Chondrocyte (in vitro differentiated cells): ENCODE results near the gene HEXIM2. TPM values are rescaled to one million over a fixed set of nuclear protein-coding genes. Genes with fewer than 3 reads are reported as not detected.

Source experiments
- DNase-seq: peaks from one replicate; pipeline ENCODE4 v3.0.0; 2021; ENCODE audit warnings: mixed read lengths, low spot score
- H3K27ac Mint-ChIP-seq: one replicate; pipeline ENCODE4 v1.8.0; 2021; ENCODE audit warnings: mild to moderate bottlenecking, moderate library complexity, mixed read lengths; ENCODE audit not compliant: unreplicated experiment
- H3K27me3 Mint-ChIP-seq: 2 replicates; pipeline ENCODE4 v1.8.0; 2021; ENCODE audit warnings: low read depth, mixed read lengths
- H3K36me3 Mint-ChIP-seq: 2 replicates; pipeline ENCODE4 v1.8.0; 2021; ENCODE audit warnings: low read depth, mixed read lengths
- H3K4me1 Mint-ChIP-seq: 2 replicates; pipeline ENCODE4 v1.8.0; 2021; ENCODE audit warnings: low read depth, mild to moderate bottlenecking, mixed read lengths
- H3K4me3 Mint-ChIP-seq: one replicate; pipeline ENCODE4 v1.8.0; 2021; ENCODE audit warnings: mild to moderate bottlenecking, moderate library complexity, mixed read lengths; ENCODE audit not compliant: unreplicated experiment
- H3K9me3 Mint-ChIP-seq: 2 replicates; pipeline ENCODE4 v1.8.0; 2021; ENCODE audit warnings: low read depth, mixed read lengths
- CTCF ChIP-seq: fragments of 200-600 bp; sonication (generic); IDR thresholded peaks from 2 replicates; pipeline ENCODE4 v1.5.0; 2021; ENCODE audit warnings: antibody characterized with exemption, mild to moderate bottlenecking, moderate library complexity
- long read RNA-seq: library from polyadenylated mRNA; stranded (forward); transcript quantifications from one replicate; pipeline ENCODE4 v2.0.0, GENCODE V29; 2021
- total RNA-seq: library from RNA; stranded (reverse); gene quantifications from 3 replicates; pipeline ENCODE4 v1.2.1, GENCODE V29; 2021

The HEXIM2 gene
- total RNA-seq, result 3.7 to 7.9 TPM (median 6.4 TPM) in 3 replicates
- long read RNA-seq, partial matches to known transcripts, result 1 of 7 reads
- long read RNA-seq, other reads (novel, unspliced or antisense), result 1 of 7 reads

DNA sequence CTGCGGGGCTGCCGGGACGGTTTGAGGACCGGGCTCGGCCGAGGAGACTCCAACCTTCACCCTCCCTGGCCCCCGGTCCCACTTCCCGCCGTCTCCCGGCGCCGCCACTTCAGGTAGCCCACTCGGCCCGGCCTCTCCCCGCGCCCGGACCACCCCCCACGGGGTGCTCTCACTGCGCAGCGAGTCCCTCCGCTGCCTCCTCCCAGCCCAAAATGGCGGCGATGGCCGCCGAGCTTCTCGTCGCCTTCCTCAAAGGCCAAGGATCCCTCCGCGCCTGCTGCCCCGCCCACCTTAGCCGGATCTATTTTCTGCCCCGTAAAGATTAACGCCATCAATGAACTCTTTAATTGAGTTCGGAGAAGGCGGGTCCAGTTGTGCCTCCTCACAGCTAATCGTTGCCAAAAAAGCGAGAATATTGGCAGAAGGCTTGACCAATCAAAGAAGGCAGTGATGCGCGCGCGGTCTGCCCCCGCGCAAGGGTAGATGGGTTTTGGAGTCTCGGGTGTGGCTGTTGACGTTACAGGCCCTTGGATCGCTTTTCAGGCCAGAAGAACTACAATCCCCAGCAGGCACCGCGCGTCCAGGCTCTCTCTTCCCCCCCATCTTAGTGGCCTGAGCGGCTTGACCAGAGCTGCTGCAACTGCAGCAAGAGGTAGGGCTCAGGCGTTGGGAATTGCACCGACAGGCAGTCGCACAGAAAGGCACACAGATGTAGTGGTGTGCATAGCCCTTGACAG, at the start of gene HEXIM2:
TSS of gene HEXIM2 (plus strand) at position 588 of the 737 bp plus-strand sequence. CDS start 919 bp downstream, outside the sequence.
- Mint-ChIP-seq H3K9me3 (no peaks in the 10 kb centered on the region), H3K27ac (peak within 1 kb of the TSS; percentile 98), H3K4me1 (peaks cover 43% of the 10 kb centered on the region), H3K4me3 (peak within 1 kb of the TSS; percentile 90), H3K27me3 (no peaks in the 10 kb centered on the region), H3K36me3 (no peaks in the 10 kb centered on the region)
- peak; percentile 98 for DNase-seq
- TF ChIP-seq CTCF, result no peak

DNA sequence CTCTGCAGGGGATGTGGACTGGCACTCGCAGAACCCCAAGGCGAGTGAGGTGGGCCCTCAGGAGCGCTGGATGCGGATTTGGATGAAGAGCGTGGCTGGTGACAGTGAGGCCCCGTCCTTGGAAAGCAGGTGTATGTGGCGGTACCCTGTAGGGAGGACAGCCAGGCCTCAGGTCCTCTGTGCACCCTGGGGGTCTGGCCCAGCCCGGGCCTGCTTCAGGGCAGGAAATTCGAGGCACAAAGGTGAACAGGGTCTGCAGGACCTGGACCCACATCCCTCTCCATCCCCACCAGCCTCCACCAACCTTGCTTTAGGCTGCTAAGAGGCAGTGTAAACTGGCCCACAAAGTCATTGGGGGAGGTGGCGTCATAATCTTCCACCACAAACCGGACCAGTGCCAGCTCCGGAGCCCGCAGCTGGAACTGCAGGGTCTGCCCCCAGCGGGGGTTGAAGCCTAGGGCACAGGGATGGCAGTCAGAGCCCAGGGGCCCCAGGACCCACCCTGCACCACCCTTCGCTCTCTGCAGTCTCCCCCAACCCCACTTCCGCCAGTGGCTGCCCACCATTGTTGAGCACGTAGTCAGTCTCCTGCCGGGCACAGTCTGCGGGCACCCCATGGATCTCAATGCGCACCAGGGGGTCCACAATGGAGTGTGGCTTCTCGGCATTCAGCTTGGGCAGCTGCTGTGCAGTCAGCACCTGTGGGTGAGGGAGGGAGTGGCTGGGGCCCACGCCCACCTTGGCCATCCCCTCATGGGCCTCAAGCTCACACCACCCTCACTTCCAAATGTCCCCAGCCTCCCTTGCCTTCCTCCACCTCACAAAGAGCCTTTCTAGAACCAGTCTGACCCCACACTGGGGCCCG, 48.9 kb upstream of the HEXIM2 start:
- no peak for TF ChIP-seq CTCF
- Mint-ChIP-seq H3K27me3 (no peaks in the 10 kb centered on the region), H3K4me3 (no peak overlapping the region), H3K36me3 (peaks cover 5% of the 10 kb centered on the region), H3K27ac (no peak overlapping the region), H3K4me1 (peaks cover 26% of the 10 kb centered on the region), H3K9me3 (no peaks in the 10 kb centered on the region)
- DNase-seq, result no peak

DNA sequence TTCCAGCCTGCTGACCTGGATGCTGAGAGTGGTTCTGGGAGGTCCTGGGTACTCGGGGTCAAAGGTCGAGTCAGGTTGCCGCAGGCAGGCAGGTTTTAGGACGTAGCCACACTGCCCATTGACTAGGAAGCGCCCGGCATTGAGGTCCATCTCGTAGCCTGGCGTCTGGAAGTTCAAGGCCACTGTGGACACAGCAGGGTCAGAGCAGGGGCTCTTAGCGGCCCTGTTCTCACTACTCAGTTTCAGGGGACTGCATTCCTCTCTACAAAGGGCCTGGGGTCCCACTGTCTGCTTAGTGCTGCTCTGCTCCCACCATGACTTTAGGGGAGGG, 48.3 kb upstream of the HEXIM2 start:
- Mint-ChIP-seq H3K4me1 (peaks cover 24% of the 10 kb centered on the region), H3K4me3 (no peak overlapping the region), H3K36me3 (peaks cover 9% of the 10 kb centered on the region), H3K27ac (no peak overlapping the region), H3K9me3 (no peaks in the 10 kb centered on the region), H3K27me3 (no peaks in the 10 kb centered on the region)
- no peak for TF ChIP-seq CTCF
- DNase-seq, result no peak

- no peaks in the 10 kb centered on the region for H3K27me3 Mint-ChIP-seq
- no peak for TF ChIP-seq CTCF
- peaks cover 15% of the 10 kb centered on the region for H3K36me3 Mint-ChIP-seq
- no peak overlapping the region for H3K27ac Mint-ChIP-seq
- H3K9me3 Mint-ChIP-seq, result no peaks in the 10 kb centered on the region
- H3K4me3 Mint-ChIP-seq, result no peak overlapping the region
- no peak for DNase-seq
- peaks cover 24% of the 10 kb centered on the region for H3K4me1 Mint-ChIP-seq
These were observed 47.4 kb upstream of the HEXIM2 start for GRCh38 chr17:45114117-45114932.
